Thyroid gland (tissue), 4 donors: ENCODE measurements around the gene SGSH.
"Not testable (repeated sequence)": the region's sequence is repeated elsewhere in the genome, so short reads cannot be mapped to it uniquely, and the experiment has no call there.

Source experiments
- CTCF ChIP-seq, 6 experiments: fragments of 200-600 bp in 3 of 6; fragments of 450-650 bp in 3 of 6; sonication (generic) in 3 of 6; IDR thresholded peaks; one replicate each; pipeline ENCODE4 v1.5.1; 2016 to 2019; ENCODE audit warnings: antibody characterized with exemption in 6 of 6, mild to moderate bottlenecking in 2 of 6, inconsistent platforms in 1 of 6, moderate library complexity in 1 of 6
- POLR2A ChIP-seq, 2 donors: fragments of 450-650 bp; IDR thresholded peaks; one replicate each; pipeline ENCODE4 v1.6.1; 2017; ENCODE audit warnings: antibody characterized with exemption in 2 of 2, mild to moderate bottlenecking in 2 of 2, moderate library complexity in 1 of 2

- not testable (repeated sequence) for TF ChIP-seq CTCF, POLR2A (IDR thresholded peaks at IDR 0.05)
Observed at GRCh38 chr17:80244448-80244847, 24.3 kb upstream of the SGSH start.
